ENCODE measurements around the gene WEE2. TPM values are rescaled to one million over a fixed set of nuclear protein-coding genes. Genes with fewer than 3 reads are reported as not detected.

Gene WEE2
- polyA plus RNA-seq (2012; ENCODE audit: missing spikeins): not detected

DNA sequence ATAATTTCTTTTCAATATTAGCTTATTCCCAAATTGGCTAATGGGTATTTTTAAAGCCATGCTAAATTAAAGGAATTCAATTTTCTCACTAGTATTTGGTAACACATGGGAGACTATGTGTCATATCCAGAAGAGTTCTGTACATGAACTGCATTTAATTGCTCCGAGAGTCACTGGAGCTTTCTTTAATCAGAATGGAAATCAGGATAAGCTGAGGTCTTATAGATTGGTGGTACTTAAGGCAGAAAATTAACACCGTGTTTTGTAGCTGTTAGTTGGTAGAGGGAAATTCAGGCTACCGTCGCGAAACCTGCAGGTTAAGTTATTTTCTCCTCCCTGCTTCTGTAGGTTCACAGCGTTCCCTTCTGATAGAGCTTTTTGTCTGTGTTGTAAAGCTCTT is at the start of gene WEE2:
TSS of gene WEE2 (plus strand) at position 3 of the 400 bp plus-strand sequence. CDS start 406 bp downstream, outside the sequence.
- DNase-seq (ENCODE audit: insufficient read length): no peak
- no peak for FAIRE-seq
- TF ChIP-seq POLR2AphosphoS5 (IDR thresholded peaks at IDR 0.05; ENCODE audit: low read depth, low read length): no peak
- no peak for TF ChIP-seq POLR2A (IDR thresholded peaks at IDR 0.05; ENCODE audit: low read depth, low read length)
- no peak for TF ChIP-seq TAF1 (IDR thresholded peaks at IDR 0.05; ENCODE audit: borderline replicate concordance, low read depth, low read length)

DNA sequence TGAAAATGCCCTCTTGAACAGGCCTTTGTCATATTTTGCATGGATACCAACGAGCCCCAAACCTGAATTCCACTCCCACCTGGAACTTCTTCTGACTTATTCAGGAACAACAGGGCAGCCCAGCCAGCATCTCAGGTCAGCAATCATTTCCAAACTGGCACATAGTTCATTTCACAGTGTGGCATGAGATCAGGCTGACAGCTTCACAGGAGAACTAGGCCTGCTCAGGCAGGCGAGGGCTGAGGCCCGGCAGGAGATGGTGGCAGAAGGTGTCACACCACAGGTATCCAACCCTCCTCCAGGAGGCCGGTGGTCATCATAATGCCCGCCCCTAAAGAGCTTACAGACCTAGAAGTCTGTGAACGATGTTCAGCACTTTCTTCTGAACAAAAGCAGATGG is 48.7 kb upstream of the WEE2 start:
- DNase-seq (ENCODE audit: insufficient read length) (no peak), FAIRE-seq (no peak)
- TF ChIP-seq TAF1 (IDR thresholded peaks at IDR 0.05; ENCODE audit: borderline replicate concordance, low read depth, low read length) (no peak), POLR2A (IDR thresholded peaks at IDR 0.05; ENCODE audit: low read depth, low read length) (no peak), POLR2AphosphoS5 (IDR thresholded peaks at IDR 0.05; ENCODE audit: low read depth, low read length) (no peak)

DNA sequence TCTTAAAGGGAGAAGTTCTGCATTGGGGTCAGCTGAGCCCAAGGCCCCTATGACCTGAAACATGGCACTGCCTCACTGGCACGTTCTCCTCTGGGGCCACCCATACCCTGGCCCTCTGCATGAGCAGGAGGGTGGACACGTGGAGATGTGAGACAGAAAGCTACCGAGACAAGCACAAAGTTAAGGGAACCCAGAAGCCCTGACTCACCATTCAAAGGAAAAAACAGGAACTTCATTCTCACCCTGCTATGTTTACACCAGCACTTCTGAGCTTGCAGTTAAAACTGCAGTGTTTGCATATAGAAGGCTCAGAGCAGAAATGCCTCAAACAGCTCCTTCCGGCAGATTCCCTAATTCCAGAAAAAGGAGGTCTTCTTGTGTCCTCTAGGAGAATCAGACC is 47.9 kb upstream of the WEE2 start:
- FAIRE-seq: no peak
- TF ChIP-seq TAF1 (IDR thresholded peaks at IDR 0.05; ENCODE audit: borderline replicate concordance, low read depth, low read length) (no peak), POLR2AphosphoS5 (IDR thresholded peaks at IDR 0.05; ENCODE audit: low read depth, low read length) (no peak), POLR2A (IDR thresholded peaks at IDR 0.05; ENCODE audit: low read depth, low read length) (no peak)
- no peak for DNase-seq (ENCODE audit: insufficient read length)

DNA sequence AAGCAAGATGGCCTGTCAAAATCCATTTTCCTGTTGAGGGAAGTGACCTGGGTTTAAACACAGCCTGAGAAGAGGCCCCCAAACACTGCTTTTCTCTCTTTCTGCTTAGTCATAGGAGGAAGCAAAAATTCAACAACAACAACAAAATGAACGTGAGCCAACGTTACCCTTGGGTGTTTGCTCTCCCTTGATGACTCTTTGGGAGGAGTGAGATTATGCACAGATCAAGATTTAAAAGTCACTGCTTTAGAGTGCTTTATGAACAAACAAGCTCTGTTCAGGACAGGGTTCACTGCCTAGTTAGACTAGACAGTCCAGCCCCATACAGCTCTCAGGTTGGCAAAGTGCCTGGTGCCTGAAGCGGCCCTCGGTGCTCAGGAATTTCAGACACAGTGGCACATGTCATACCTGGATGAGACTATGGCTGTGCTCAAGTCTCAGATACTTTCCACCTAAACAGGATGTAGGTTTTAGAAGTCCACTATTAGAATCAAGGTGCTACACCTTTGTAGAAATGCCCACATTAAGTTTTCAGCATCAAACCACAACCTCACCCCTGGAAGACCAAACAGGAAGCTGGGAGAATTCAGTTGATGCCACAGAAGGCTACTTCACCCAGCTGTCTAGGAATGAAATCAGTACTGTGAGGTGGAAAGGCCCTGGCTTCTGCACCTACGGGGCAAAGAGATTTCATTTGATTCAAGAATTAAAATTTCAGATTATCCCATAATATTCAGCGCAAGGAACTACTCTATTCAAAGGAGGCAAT is 44.9 kb upstream of the WEE2 start:
- no peak for DNase-seq (ENCODE audit: insufficient read length)
- FAIRE-seq: no peak
- no peak for TF ChIP-seq POLR2AphosphoS5 (IDR thresholded peaks at IDR 0.05; ENCODE audit: low read depth, low read length)
- no peak for TF ChIP-seq POLR2A (IDR thresholded peaks at IDR 0.05; ENCODE audit: low read depth, low read length)
- no peak for TF ChIP-seq TAF1 (IDR thresholded peaks at IDR 0.05; ENCODE audit: borderline replicate concordance, low read depth, low read length)

DNA sequence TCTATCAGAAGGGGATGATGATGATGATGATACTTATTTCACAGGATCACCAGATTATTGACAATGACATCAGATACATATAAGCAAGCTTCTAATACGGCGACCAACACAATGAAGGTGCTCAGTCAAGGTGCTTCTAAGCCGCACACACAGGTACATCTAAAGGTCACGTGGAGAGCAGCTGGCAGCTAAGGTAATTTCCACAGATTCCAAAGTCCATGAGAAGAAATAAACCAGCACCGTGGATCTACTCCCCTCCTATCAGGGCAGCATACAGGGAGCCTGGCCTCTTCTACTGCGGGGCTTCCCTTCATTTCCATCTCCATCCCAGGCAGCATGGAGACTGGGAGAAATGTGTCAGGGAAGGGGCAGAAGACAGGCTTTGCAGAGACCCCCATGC is 43.7 kb upstream of the WEE2 start:
- TF ChIP-seq POLR2AphosphoS5 (IDR thresholded peaks at IDR 0.05; ENCODE audit: low read depth, low read length): no peak
- TF ChIP-seq TAF1 (IDR thresholded peaks at IDR 0.05; ENCODE audit: borderline replicate concordance, low read depth, low read length): no peak
- no peak for TF ChIP-seq POLR2A (IDR thresholded peaks at IDR 0.05; ENCODE audit: low read depth, low read length)
- FAIRE-seq (no peak), DNase-seq (ENCODE audit: insufficient read length) (no peak)

DNA sequence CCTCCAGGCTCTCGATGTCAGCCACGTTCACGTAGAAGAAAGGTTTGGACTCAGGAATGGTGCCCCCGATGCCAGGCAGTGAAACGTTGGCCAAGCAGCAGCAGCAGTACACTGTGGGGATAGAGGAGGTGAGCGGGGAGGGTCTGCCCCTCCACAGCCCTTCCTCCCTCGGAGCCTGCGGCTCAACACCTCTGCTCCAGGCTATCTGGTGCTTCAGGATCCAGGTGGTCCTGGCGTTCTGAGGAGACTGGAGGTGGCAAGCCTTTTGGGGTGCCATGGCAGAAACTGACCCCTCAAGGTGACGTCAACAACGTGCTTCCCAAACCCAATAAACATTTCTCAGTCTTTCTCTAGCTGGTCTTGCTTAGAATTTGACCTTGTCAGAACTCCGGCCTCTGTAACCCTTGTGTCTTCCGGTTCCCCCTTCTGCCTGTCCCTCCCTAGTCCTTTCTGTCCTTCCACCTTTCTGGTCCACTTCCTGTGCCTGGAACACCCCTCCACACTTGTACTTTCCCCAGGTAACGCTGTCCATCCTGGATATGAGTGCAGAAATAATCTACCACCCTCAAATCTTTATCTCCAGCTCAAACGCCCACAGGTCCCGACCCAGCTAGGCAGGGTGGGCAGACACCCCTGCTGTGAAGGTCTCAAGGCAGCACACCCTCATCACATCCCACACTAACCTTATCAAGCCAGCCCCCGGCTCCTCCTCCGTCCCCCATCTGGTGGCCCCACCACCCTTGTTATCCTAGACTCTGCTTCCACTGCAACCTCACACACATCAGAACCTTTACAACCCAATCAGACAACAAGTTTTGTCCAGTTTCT is 42.7 kb upstream of the WEE2 start:
- FAIRE-seq (no peak), DNase-seq (ENCODE audit: insufficient read length) (no peak)
- TF ChIP-seq POLR2A (IDR thresholded peaks at IDR 0.05; ENCODE audit: low read depth, low read length) (no peak; the same call in 1 of the 2 replicates), TAF1 (IDR thresholded peaks at IDR 0.05; ENCODE audit: borderline replicate concordance, low read depth, low read length) (no peak), POLR2AphosphoS5 (IDR thresholded peaks at IDR 0.05; ENCODE audit: low read depth, low read length) (no peak)

DNA sequence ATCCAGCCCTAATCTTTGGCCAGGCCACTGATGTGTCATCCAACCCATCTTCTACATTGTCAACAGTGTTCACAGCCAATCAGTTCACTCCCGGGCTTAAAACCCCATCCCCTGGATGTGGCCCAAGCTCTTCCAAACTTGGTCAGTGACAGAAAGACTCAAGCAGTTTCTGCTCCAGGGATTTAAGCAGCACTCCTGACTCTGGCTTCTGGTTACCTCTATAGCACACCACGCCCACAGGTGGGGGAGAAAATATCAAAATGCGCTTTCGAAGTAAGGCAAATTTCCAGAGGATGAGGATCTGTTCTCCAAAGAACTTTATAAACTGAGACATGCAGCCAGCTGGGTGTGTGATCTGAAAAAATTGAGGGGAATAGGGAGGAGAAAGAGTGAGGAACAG is 42.1 kb upstream of the WEE2 start:
- no peak for FAIRE-seq
- no peak for TF ChIP-seq POLR2AphosphoS5 (IDR thresholded peaks at IDR 0.05; ENCODE audit: low read depth, low read length)
- no peak for TF ChIP-seq POLR2A (IDR thresholded peaks at IDR 0.05; ENCODE audit: low read depth, low read length)
- TF ChIP-seq TAF1 (IDR thresholded peaks at IDR 0.05; ENCODE audit: borderline replicate concordance, low read depth, low read length): no peak
- no peak for DNase-seq (ENCODE audit: insufficient read length)

DNA sequence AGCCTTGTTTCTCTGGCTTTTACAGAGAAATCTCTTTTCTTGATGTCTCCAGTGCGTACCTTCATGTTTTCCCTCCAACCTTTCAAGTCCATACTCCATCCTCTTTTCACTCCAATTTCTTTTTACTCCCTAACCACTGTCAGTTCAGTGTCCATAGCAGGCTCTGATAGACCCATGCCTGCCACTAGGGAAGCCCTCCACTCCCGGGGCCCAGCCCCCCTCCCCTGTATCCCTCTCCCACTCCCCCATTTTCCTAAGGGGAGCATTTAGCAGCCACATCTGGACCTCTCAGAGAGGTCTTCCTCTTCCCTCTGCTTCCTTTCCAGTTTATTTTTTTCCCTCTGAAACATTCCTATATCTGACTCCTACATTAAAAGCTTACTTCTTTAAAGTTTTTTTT is 39.3 kb upstream of the WEE2 start:
- no peak for FAIRE-seq

DNA sequence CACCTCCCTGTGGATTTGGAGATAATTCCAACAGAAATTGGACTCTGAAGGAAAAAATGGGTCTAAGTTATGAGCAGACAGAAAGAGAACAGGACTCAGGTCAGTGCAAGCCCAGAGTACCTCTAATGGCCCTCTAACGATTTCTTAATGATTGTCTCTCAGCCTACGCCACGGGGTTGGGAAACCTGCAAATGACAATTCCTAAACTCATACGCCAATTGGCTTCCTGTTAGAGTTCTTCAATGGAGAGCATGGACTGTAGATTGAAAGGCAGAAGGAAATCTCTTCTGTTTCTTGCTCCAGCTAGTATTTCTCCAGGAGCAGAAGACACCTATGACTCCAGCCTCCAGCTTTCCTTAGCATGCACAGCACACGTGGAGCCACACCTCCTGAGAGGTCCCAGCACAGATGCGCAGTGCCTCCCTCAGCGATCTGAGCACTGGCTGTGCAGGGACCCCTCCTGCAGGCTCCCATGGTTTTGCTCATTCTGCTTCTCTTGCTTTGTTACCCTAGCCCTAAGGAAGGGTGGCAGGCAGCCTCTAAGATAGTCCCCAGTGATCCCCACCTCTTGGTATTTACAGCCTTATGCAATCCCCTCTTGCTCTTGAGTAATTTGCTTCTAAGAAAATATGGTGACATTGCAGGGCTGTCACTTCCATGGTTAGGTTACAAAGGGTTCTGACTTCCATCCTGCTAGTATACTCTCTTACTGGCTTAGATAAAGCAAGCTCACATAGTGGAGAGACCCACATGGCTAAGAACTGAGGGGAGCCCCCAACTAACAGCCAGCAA is 36.3 kb upstream of the WEE2 start:
- DNase-seq (ENCODE audit: insufficient read length): no peak
- FAIRE-seq: no peak

More for the DNA sequence above, 39.3 kb upstream of the WEE2 start:
- DNase-seq (ENCODE audit: insufficient read length): no peak
- TF ChIP-seq POLR2A (IDR thresholded peaks at IDR 0.05; ENCODE audit: low read depth, low read length): no peak
- TF ChIP-seq TAF1 (IDR thresholded peaks at IDR 0.05; ENCODE audit: borderline replicate concordance, low read depth, low read length): no peak
- no peak for TF ChIP-seq POLR2AphosphoS5 (IDR thresholded peaks at IDR 0.05; ENCODE audit: low read depth, low read length)

DNA sequence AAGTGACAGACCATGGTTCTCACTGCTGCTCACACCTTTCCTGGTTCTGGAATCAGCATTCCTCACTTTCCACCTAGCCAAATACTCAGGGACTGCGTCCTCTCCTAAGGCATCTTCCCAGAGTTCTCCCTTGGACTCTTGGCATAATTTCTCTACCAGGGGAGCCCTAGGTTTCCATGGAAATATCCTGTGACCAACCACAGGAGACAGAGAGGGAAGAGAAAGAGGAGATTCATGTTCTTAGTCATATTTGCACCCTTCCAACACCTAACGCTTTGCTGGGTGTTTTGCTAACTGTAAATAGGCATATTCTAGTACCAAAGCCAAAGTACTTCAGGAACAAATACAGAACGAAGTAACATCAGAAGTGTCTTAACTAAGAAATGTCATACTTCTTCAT is 34.8 kb upstream of the WEE2 start:
- DNase-seq (ENCODE audit: insufficient read length): no peak
- FAIRE-seq: no peak
- TF ChIP-seq POLR2AphosphoS5 (IDR thresholded peaks at IDR 0.05; ENCODE audit: low read depth, low read length): no peak

More for the DNA sequence above, 36.3 kb upstream of the WEE2 start:
- no peak for TF ChIP-seq POLR2AphosphoS5 (IDR thresholded peaks at IDR 0.05; ENCODE audit: low read depth, low read length)
- no peak for TF ChIP-seq TAF1 (IDR thresholded peaks at IDR 0.05; ENCODE audit: borderline replicate concordance, low read depth, low read length)
- TF ChIP-seq POLR2A (IDR thresholded peaks at IDR 0.05; ENCODE audit: low read depth, low read length): no peak

DNA sequence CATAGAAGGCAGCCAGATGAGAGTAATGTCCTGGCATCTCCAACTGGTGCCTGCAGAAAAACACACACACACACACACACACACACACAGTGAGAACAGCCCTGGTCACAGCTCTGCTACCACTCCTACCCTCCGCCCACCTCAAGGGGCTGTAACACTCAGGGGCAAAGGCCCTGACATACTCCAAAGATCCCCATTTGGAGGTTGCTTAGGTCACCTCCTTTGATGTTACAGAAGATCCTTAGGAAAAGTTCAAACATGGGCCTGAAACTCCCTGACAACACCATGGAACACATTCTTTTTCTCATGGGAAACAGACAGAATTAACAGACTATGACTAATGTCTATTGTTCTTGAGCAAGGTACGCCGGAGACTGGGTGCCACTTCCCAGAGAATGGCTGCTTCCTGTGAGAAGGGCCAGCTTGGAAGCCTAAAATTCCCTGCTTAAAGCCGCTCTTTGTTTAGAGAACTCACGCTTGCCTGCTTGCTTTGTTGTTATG is 33.9 kb upstream of the WEE2 start:
- FAIRE-seq (no peak), DNase-seq (ENCODE audit: insufficient read length) (no peak)
- TF ChIP-seq POLR2AphosphoS5 (IDR thresholded peaks at IDR 0.05; ENCODE audit: low read depth, low read length): no peak
- no peak for TF ChIP-seq TAF1 (IDR thresholded peaks at IDR 0.05; ENCODE audit: borderline replicate concordance, low read depth, low read length)
- no peak for TF ChIP-seq POLR2A (IDR thresholded peaks at IDR 0.05; ENCODE audit: low read depth, low read length)

All from GM12892 (cell line).